Suppressor macrophage treated with lipopolysaccharide for 1 hour (primary cell): ENCODE data around the gene GPC3.
"Not testable (repeated sequence)": the region's sequence is repeated elsewhere in the genome, so short reads cannot be mapped to it uniquely, and the experiment has no call there.

Experiments used
- DNase-seq, 3 donors: peaks; one replicate each; pipeline ENCODE4 v3.0.0-alpha.2; 2020 to 2022

The GPC3 gene

GRCh38 chrX:133837091-133837490 is 148.3 kb downstream of the GPC3 start:
- no peak for DNase-seq

- no peak for DNase-seq
Observed at GRCh38 chrX:133836561-133836960, 148.8 kb downstream of the GPC3 start.

- no peak for DNase-seq
Observed at GRCh38 chrX:133834771-133835170, 150.6 kb downstream of the GPC3 start.

- no peak for DNase-seq
Observed at GRCh38 chrX:133819546-133819945, 165.8 kb downstream of the GPC3 start.

GRCh38 chrX:133818019-133818418 is 167.4 kb downstream of the GPC3 start:
- DNase-seq: no peak

GRCh38 chrX:133815496-133815895 is 169.9 kb downstream of the GPC3 start:
- no peak for DNase-seq

GRCh38 chrX:133813971-133814370 is 171.4 kb downstream of the GPC3 start:
- no peak for DNase-seq

- DNase-seq: no peak
Observed at GRCh38 chrX:133812402-133812801, 173.0 kb downstream of the GPC3 start.

GRCh38 chrX:133810925-133811324 is 174.5 kb downstream of the GPC3 start:
- no peak for DNase-seq

- DNase-seq: no peak
Observed at GRCh38 chrX:133804072-133804471, 181.3 kb downstream of the GPC3 start.

- no peak for DNase-seq
Observed at GRCh38 chrX:133796282-133796681, 189.1 kb downstream of the GPC3 start.

GRCh38 chrX:133794126-133794525 is 191.3 kb downstream of the GPC3 start:
- no peak for DNase-seq

- DNase-seq: no peak
Observed at GRCh38 chrX:133793626-133794025, 191.8 kb downstream of the GPC3 start.

- DNase-seq: peak; percentile 63 to 68 (median 64)
Observed at GRCh38 chrX:133792198-133792953, 193.0 kb downstream of the GPC3 start.

- no peak for DNase-seq
Observed at GRCh38 chrX:133789829-133790228, 195.6 kb downstream of the GPC3 start.

GRCh38 chrX:133786382-133786781 is 199.0 kb downstream of the GPC3 start:
- DNase-seq: no peak

GRCh38 chrX:133783274-133783673 is 202.1 kb downstream of the GPC3 start:
- DNase-seq: peak; percentile 26 to 50 (median 39)

- no peak for DNase-seq
Observed at GRCh38 chrX:133781174-133781573, 204.2 kb downstream of the GPC3 start.

- peak; percentile 17 to 32 (median 18) for DNase-seq
Observed at GRCh38 chrX:133776072-133776471, 209.3 kb downstream of the GPC3 start.

GRCh38 chrX:133774807-133775206 is 210.6 kb downstream of the GPC3 start:
- no peak for DNase-seq

GRCh38 chrX:133771086-133771646 is 214.2 kb downstream of the GPC3 start:
- no peak for DNase-seq

GRCh38 chrX:133762976-133763548 is 222.3 kb downstream of the GPC3 start:
- not testable (repeated sequence) for DNase-seq

- DNase-seq: no peak
Observed at GRCh38 chrX:133754657-133755056, 230.7 kb downstream of the GPC3 start.

GRCh38 chrX:133749951-133750350 is 235.4 kb downstream of the GPC3 start:
- no peak for DNase-seq
